Vagina (tissue), 2 donors: ENCODE measurements around the gene CREB5.

Source experiments
- POLR2A ChIP-seq, 2 donors: fragments of 450-650 bp; IDR thresholded peaks; one replicate each; pipeline ENCODE4 v1.6.1; 2017; ENCODE audit warnings: antibody characterized with exemption in 2 of 2, mild to moderate bottlenecking in 2 of 2, moderate library complexity in 2 of 2
- POLR2AphosphoS5 ChIP-seq, 2 donors: sonication (generic); formaldehyde crosslinking; IDR thresholded peaks; one replicate each; pipeline ENCODE4 v1.9.0; 2017; ENCODE audit warnings: antibody characterized with exemption in 2 of 2, mild to moderate bottlenecking in 2 of 2, low read depth in 1 of 2; ENCODE audit not compliant: insufficient read depth in 1 of 2
- TF ChIP-seq, protein P1 (sequence below), 3 experiments: fragments of 450-650 bp in 2 of 3; fragments of 200-600 bp in 1 of 3; sonication (generic) in 1 of 3; IDR thresholded peaks; one replicate each; pipeline ENCODE4 v1.5.1; 2017 to 2019; ENCODE audit warnings: antibody characterized with exemption in 3 of 3, mild to moderate bottlenecking in 2 of 3, moderate library complexity in 2 of 3

DNA sequence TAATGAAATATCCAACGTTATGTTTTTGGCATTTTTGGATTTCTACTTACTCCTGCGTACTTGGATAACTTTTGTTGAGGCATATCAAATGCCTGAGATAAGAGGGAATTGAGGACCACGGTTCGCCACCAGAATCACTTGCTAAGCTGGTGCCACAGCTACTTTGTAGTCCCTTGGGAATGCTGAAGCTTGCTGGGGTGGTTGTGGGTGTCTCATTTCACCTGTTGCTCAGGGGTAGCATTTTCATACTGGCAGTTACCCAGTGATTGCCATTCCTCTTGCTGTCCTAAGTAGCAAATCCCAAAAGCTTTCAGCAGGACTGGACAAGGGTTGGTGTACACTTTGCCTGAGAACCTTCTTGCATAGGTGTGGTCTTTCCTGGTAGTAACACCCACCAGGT lies 75.2 kb downstream of the CREB5 start:
- TF ChIP-seq, protein P1, sequence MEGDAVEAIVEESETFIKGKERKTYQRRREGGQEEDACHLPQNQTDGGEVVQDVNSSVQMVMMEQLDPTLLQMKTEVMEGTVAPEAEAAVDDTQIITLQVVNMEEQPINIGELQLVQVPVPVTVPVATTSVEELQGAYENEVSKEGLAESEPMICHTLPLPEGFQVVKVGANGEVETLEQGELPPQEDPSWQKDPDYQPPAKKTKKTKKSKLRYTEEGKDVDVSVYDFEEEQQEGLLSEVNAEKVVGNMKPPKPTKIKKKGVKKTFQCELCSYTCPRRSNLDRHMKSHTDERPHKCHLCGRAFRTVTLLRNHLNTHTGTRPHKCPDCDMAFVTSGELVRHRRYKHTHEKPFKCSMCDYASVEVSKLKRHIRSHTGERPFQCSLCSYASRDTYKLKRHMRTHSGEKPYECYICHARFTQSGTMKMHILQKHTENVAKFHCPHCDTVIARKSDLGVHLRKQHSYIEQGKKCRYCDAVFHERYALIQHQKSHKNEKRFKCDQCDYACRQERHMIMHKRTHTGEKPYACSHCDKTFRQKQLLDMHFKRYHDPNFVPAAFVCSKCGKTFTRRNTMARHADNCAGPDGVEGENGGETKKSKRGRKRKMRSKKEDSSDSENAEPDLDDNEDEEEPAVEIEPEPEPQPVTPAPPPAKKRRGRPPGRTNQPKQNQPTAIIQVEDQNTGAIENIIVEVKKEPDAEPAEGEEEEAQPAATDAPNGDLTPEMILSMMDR (IDR thresholded peaks at IDR 0.05), result no peak
- TF ChIP-seq POLR2AphosphoS5 (IDR thresholded peaks at IDR 0.05; ENCODE audit: insufficient read depth in 1 of 2, low read depth in 1 of 2) (no peak), POLR2A (IDR thresholded peaks at IDR 0.05) (no peak)
